Astrocyte (in vitro differentiated cells and primary cell): Measurements from ENCODE around the gene ENTHD1.

Experiments used
- EZH2 ChIP-seq: IDR thresholded peaks from 2 replicates; pipeline ENCODE4 v1.6.1; 2012; ENCODE audit warnings: mild to moderate bottlenecking, low read length, inconsistent platforms; ENCODE audit not compliant: insufficient read depth
- TF ChIP-seq, protein P1 (sequence below): IDR thresholded peaks from 2 replicates; pipeline ENCODE4 v1.5.1; 2011; ENCODE audit warnings: low read depth, mild to moderate bottlenecking, inconsistent platforms, low read length, moderate library complexity; ENCODE audit not compliant: insufficient read depth

DNA sequence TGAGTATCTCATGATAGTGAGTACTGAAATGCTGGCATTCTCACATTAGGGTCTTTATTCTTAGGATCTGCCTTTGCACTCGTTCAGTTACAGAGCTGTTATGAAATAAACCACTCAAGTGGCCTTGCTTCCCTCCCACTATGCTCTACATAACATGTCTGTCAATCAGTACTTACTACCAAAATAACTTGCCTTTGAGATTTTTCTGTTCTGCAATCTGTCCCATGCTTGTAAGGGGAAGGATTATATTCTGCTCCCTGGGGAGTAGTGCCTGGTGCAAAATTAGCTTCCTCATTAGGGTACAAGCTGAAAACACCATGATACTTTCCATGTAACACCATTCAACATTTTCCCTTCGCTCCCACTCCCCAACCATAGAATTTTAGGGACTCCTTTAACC is 5.4 kb upstream of the ENTHD1 start:
- TF ChIP-seq, protein P1, sequence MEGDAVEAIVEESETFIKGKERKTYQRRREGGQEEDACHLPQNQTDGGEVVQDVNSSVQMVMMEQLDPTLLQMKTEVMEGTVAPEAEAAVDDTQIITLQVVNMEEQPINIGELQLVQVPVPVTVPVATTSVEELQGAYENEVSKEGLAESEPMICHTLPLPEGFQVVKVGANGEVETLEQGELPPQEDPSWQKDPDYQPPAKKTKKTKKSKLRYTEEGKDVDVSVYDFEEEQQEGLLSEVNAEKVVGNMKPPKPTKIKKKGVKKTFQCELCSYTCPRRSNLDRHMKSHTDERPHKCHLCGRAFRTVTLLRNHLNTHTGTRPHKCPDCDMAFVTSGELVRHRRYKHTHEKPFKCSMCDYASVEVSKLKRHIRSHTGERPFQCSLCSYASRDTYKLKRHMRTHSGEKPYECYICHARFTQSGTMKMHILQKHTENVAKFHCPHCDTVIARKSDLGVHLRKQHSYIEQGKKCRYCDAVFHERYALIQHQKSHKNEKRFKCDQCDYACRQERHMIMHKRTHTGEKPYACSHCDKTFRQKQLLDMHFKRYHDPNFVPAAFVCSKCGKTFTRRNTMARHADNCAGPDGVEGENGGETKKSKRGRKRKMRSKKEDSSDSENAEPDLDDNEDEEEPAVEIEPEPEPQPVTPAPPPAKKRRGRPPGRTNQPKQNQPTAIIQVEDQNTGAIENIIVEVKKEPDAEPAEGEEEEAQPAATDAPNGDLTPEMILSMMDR = no peak
- no peak for TF ChIP-seq EZH2
